GM18526 (cell line): ENCODE measurements around the gene SFTPB.

Experiments
- POLR2A ChIP-seq: IDR thresholded peaks from 3 replicates; pipeline ENCODE4 v1.6.1; 2011; ENCODE audit not compliant: insufficient read length; ENCODE audit errors: extremely low read depth

SFTPB gene

GRCh38 chr2:85667561-85668008 is 414 bp downstream of the SFTPB start:
- TF ChIP-seq POLR2A, result no peak

- no peak for TF ChIP-seq POLR2A
These were observed 1.3 kb downstream of the SFTPB start for GRCh38 chr2:85666435-85667316.

- TF ChIP-seq POLR2A, result no peak
These were observed 2.0 kb downstream of the SFTPB start for GRCh38 chr2:85666016-85666415.

GRCh38 chr2:85665264-85665937 is 2.6 kb downstream of the SFTPB start:
- TF ChIP-seq POLR2A, result no peak

- no peak for TF ChIP-seq POLR2A
These were observed 4.1 kb downstream of the SFTPB start for GRCh38 chr2:85663594-85664565.

- TF ChIP-seq POLR2A, result no peak
These were observed 5.0 kb downstream of the SFTPB start for GRCh38 chr2:85662899-85663593.

- TF ChIP-seq POLR2A, result no peak
These were observed 6.7 kb downstream of the SFTPB start for GRCh38 chr2:85661139-85661858.

- TF ChIP-seq POLR2A, result no peak
These were observed 7.3 kb downstream of the SFTPB start for GRCh38 chr2:85660725-85661124.

- TF ChIP-seq POLR2A, result no peak
These were observed 8.5 kb downstream of the SFTPB start for GRCh38 chr2:85659324-85659981.

- no peak for TF ChIP-seq POLR2A
These were observed 11.5 kb downstream of the SFTPB start for GRCh38 chr2:85656468-85656867.

- no peak for TF ChIP-seq POLR2A
These were observed 12.0 kb downstream of the SFTPB start for GRCh38 chr2:85655961-85656417.

GRCh38 chr2:85653996-85654395 is 14.0 kb downstream of the SFTPB start:
- no peak for TF ChIP-seq POLR2A

- TF ChIP-seq POLR2A, result no peak
These were observed 15.9 kb downstream of the SFTPB start for GRCh38 chr2:85652056-85652455.
